ENCODE measurements around the gene SOCS7.

The SOCS7 gene

DNA sequence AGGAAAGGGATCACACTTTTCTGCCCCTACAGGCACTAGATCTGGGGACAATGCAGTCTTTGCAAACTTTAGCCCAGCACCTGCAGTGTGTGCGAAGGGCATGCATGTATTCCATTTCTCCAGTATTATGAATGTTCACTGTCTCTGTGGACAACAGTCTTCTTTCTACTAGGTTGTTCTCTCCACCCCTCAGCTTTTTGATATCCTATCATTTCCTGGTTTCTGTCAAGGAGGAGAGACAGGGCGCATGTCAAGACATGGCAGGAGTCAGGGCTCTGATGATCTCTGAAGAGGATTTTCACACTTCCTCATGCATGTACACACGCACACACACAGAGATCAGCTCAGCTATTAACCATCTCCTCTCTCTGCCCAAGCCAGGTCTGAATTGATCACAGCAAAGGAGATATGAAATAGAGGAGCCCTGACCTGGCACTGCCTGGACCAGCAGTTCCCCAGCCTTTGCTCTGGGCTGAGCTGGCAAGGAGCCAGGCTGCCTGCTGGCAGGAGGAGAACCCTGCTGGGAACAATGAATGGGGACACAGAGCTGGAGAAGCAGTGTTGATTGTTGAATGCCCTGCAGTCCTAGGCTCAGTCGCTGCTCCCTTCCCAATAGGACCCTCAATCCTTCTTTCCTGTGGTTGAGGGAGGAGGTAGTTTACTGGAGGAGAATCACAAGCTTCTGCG is 10.5 kb upstream of the SOCS7 start:
- H4K20me1 ChIP-seq (ENCODE audit: insufficient read depth, low read length): no peaks in the 10 kb centered on the region
- H3K4me1 ChIP-seq (ENCODE audit: low read length): no peaks in the 10 kb centered on the region
- no peak for DNase-seq
- H3K79me2 ChIP-seq (ENCODE audit: low read length): no peaks in the 10 kb centered on the region
- H3K9me3 ChIP-seq (replicated peaks; ENCODE audit: insufficient read depth, low read length): no peaks in the 10 kb centered on the region
- H3K27me3 ChIP-seq (replicated peaks; ENCODE audit: insufficient read depth, low read length): no peaks in the 10 kb centered on the region
- H3K27ac ChIP-seq (ENCODE audit: low read length): no peak overlapping the region
- no peak overlapping the region for H3K4me3 ChIP-seq (ENCODE audit: low read length)
- H3K9me2 ChIP-seq (replicated peaks; ENCODE audit: insufficient read depth, low read length): no peaks in the 10 kb centered on the region
- TF ChIP-seq EZH2phosphoT487 (IDR thresholded peaks at IDR 0.05; ENCODE audit: low read length): no peak
- H3F3A ChIP-seq (ENCODE audit: insufficient read depth, low read length): no peaks in the 10 kb centered on the region
- no peak overlapping the region for H3K9ac ChIP-seq (ENCODE audit: low read length)
- no peak overlapping the region for H3K4me2 ChIP-seq (ENCODE audit: low read depth, low read length)
- H2AFZ ChIP-seq (ENCODE audit: low read length): no peak overlapping the region
- H3K36me3 ChIP-seq (replicated peaks; ENCODE audit: insufficient read depth, low read length): no peaks in the 10 kb centered on the region

DNA sequence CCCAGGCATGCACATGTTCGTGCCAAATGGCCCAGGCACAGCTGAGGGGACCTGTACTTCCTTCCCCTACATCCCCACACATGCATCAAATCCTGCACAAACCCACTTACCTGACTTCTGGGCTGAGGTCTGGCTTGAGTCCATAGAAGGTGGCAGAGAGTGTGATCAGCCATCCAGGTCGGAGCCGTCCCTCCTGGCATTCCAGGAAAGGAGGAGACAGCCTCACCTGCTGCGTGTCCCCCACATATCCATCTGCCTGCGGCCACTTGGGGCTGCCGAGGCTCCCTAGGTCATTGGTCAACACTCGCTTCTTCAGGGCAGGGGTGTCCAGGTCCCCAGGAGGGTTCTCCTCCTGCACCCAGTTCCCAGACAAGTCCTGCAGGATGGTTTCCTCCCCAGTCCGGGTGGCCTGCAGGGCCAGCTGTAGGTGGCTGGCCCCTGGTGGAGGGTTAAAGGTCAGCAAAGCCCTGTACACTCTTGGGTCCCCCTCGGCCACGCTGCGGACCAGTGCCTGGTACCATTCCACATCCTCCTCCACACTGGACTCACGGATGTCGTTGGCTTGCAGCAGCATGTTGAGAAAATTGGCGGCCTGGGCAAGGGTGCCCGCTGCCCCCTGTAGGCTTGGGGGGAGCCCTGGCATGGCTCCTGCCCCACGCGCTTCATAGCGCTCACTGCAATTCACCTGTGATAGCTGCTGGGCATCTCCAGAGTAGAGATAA is 8.6 kb upstream of the SOCS7 start:
- H3K9me3 ChIP-seq (replicated peaks; ENCODE audit: insufficient read depth, low read length): no peaks in the 10 kb centered on the region
- no peaks in the 10 kb centered on the region for H3F3A ChIP-seq (ENCODE audit: insufficient read depth, low read length)
- no peaks in the 10 kb centered on the region for H3K27me3 ChIP-seq (replicated peaks; ENCODE audit: insufficient read depth, low read length)
- no peak overlapping the region for H3K9ac ChIP-seq (ENCODE audit: low read length)
- H4K20me1 ChIP-seq (ENCODE audit: insufficient read depth, low read length): no peaks in the 10 kb centered on the region
- TF ChIP-seq CTCF (IDR thresholded peaks at IDR 0.05; ENCODE audit: low read length) (no peak), EZH2phosphoT487 (IDR thresholded peaks at IDR 0.05; ENCODE audit: low read length) (no peak), EZH2 (optimal IDR thresholded peaks at IDR 0.05; ENCODE audit: low read depth, low read length) (no peak)
- no peak overlapping the region for H3K4me3 ChIP-seq (ENCODE audit: low read length)
- no peaks in the 10 kb centered on the region for H3K36me3 ChIP-seq (replicated peaks; ENCODE audit: insufficient read depth, low read length)
- no peaks in the 10 kb centered on the region for H3K4me1 ChIP-seq (ENCODE audit: low read length)
- H3K9me2 ChIP-seq (replicated peaks; ENCODE audit: insufficient read depth, low read length): no peaks in the 10 kb centered on the region
- H3K4me2 ChIP-seq (ENCODE audit: low read depth, low read length): no peak overlapping the region
- H2AFZ ChIP-seq (ENCODE audit: low read length): no peak overlapping the region
- no peak for DNase-seq
- no peaks in the 10 kb centered on the region for H3K79me2 ChIP-seq (ENCODE audit: low read length)
- no peak overlapping the region for H3K27ac ChIP-seq (ENCODE audit: low read length)

GRCh38 chr17:38343608-38344419 is 7.8 kb upstream of the SOCS7 start, which contains the start of gene GPR179:
Gene GPR179, minus strand, starts transcription at chr17:38343956. Its CDS starts 167 bp downstream, at chr17:38343789.
- no peak within 1 kb of the TSS for H2AFZ ChIP-seq (ENCODE audit: low read length)
- H3K4me2 ChIP-seq (ENCODE audit: low read depth, low read length): no peak within 1 kb of the TSS

More at GRCh38 chr17:38343608-38344419, 7.8 kb upstream of the SOCS7 start, which contains the start of gene GPR179:
- TF ChIP-seq CTCF (IDR thresholded peaks at IDR 0.05; ENCODE audit: low read length): no peak
- TF ChIP-seq EZH2 (optimal IDR thresholded peaks at IDR 0.05; ENCODE audit: low read depth, low read length): no peak
- no peak for TF ChIP-seq EZH2phosphoT487 (IDR thresholded peaks at IDR 0.05; ENCODE audit: low read length)
- H3K9me3 ChIP-seq (replicated peaks; ENCODE audit: insufficient read depth, low read length): no peaks in the 10 kb centered on the region
- H3F3A ChIP-seq (ENCODE audit: insufficient read depth, low read length): no peaks in the 10 kb centered on the region
- no peak within 1 kb of the TSS for H3K9ac ChIP-seq (ENCODE audit: low read length)
- no peaks in the 10 kb centered on the region for H3K9me2 ChIP-seq (replicated peaks; ENCODE audit: insufficient read depth, low read length)
- no peaks in the 10 kb centered on the region for H3K36me3 ChIP-seq (replicated peaks; ENCODE audit: insufficient read depth, low read length)
- DNase-seq: no peak
- H3K79me2 ChIP-seq (ENCODE audit: low read length): no peaks in the 10 kb centered on the region
- no peak within 1 kb of the TSS for H3K4me3 ChIP-seq (ENCODE audit: low read length)
- no peak within 1 kb of the TSS for H3K27ac ChIP-seq (ENCODE audit: low read length)
- H3K4me1 ChIP-seq (ENCODE audit: low read length): no peaks in the 10 kb centered on the region
- no peaks in the 10 kb centered on the region for H3K27me3 ChIP-seq (replicated peaks; ENCODE audit: insufficient read depth, low read length)
- no peaks in the 10 kb centered on the region for H4K20me1 ChIP-seq (ENCODE audit: insufficient read depth, low read length)
